Neutrophil (primary cell): ENCODE results near the gene GABRR2.
"Not testable (repeated sequence)": the region's sequence is repeated elsewhere in the genome, so short reads cannot be mapped to it uniquely, and the experiment has no call there.

ENCODE experiments used
- H3K27ac ChIP-seq: fragments of 200-600 bp; sonication (generic); 2 replicates; pipeline ENCODE4 v1.5.1; 2016; ENCODE audit warnings: mild to moderate bottlenecking, moderate library complexity
- H3K27me3 ChIP-seq: fragments of 200-600 bp; sonication (generic); 2 replicates; pipeline ENCODE4 v1.6.0; 2016; ENCODE audit warnings: mild to moderate bottlenecking
- H3K36me3 ChIP-seq: fragments of 200-600 bp; sonication (generic); 2 replicates; pipeline ENCODE4 v1.5.1; 2017
- H3K4me1 ChIP-seq, 2 experiments: fragments of 200-600 bp in 1 of 2; sonication (generic) in 1 of 2; 1 replicate in 1 of 2; 2 replicates in 1 of 2; pipeline versions ENCODE4 v1.5.1 to v1.6.1; 2013 to 2016; ENCODE audit warnings: low read depth in 1 of 2, low read length in 1 of 2, mild to moderate bottlenecking in 1 of 2, moderate library complexity in 1 of 2; ENCODE audit not compliant: control insufficient read depth in 1 of 2, insufficient read depth in 1 of 2
- H3K4me3 ChIP-seq, 2 experiments: fragments of 200-600 bp in 1 of 2; sonication (generic) in 1 of 2; 1 replicate in 1 of 2; 2 replicates in 1 of 2; pipeline ENCODE4 v1.5.1; 2013 to 2016; ENCODE audit warnings: low read depth in 1 of 2, low read length in 1 of 2, mild to moderate bottlenecking in 1 of 2, moderate library complexity in 1 of 2
- H3K9me3 ChIP-seq: fragments of 200-600 bp; sonication (generic); 2 replicates; pipeline ENCODE4 v1.5.1; 2016
- TF ChIP-seq, protein P1 (sequence below): fragments of 200-600 bp; sonication (generic); IDR thresholded peaks from 2 replicates; pipeline ENCODE4 v1.5.1; 2016; ENCODE audit warnings: antibody characterized with exemption

The GABRR2 gene

DNA sequence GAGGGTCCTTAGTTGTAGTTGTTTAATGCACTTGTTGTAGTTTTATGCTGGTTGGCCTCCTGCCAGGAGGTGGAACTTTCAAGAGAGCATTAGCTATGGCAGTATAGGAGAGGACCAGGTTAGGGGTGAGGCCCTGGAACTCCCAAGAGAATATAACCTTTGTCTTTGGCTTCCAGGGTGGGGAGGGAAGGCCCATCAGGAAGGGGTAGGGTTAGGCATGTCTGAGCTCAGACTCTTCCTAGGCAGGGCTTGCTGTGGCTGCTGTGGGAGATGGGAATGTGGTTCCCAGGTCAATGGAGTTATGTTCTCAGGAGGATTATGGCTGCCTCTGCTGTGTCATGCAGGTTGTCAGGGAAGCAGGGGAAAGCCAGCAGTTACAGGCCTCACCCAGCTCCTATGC is 77.9 kb downstream of the GABRR2 start:
- Histone ChIP-seq H3K36me3 (no peaks in the 10 kb centered on the region), H3K27ac (no peak overlapping the region), H3K27me3 (no peaks in the 10 kb centered on the region), H3K9me3 (no peaks in the 10 kb centered on the region), H3K4me1 (peaks cover 0 to 2% of the 10 kb centered on the region in 2 experiments), H3K4me3 (no peak overlapping the region)
- TF ChIP-seq, protein P1, sequence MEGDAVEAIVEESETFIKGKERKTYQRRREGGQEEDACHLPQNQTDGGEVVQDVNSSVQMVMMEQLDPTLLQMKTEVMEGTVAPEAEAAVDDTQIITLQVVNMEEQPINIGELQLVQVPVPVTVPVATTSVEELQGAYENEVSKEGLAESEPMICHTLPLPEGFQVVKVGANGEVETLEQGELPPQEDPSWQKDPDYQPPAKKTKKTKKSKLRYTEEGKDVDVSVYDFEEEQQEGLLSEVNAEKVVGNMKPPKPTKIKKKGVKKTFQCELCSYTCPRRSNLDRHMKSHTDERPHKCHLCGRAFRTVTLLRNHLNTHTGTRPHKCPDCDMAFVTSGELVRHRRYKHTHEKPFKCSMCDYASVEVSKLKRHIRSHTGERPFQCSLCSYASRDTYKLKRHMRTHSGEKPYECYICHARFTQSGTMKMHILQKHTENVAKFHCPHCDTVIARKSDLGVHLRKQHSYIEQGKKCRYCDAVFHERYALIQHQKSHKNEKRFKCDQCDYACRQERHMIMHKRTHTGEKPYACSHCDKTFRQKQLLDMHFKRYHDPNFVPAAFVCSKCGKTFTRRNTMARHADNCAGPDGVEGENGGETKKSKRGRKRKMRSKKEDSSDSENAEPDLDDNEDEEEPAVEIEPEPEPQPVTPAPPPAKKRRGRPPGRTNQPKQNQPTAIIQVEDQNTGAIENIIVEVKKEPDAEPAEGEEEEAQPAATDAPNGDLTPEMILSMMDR = no peak

DNA sequence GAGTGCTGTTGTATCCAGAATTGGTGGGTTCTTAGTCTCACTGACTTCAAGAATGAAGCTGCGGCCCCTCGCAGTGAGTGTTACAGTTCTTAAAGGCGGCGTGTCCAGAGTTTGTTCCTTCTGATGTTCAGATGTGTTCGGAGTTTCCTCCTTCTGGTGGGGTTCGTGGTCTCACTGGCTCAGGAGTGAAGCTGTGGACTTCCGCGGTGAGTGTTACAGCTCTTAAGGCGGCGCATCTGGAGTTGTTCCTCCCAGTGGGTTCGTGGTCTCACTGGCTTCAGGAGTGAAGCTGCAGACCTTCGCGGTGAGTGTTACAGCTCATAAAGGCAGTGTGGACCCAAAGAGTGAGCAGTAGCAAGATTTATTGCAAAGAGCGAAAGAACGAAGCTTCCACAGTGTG is 81.5 kb downstream of the GABRR2 start:
- not testable (repeated sequence) for H3K27me3 ChIP-seq, H3K36me3 ChIP-seq, H3K9me3 ChIP-seq, H3K4me1 ChIP-seq, H3K27ac ChIP-seq, H3K4me3 ChIP-seq

DNA sequence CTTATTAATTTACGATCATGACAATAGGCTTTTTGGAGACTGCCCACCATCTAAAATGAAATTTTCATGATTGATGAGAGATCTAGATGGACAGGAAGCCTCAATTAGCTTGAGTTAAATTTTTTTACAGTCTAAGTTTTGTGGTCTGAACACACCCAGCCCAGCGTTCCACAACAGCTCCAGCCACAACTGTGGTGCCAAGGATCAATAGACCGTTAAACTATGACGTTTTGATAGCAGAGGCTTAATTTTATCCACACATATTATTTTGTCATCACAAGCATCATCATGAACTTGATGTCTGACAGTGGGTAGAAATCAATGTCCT is 92.4 kb downstream of the GABRR2 start:
- Histone ChIP-seq H3K9me3 (no peaks in the 10 kb centered on the region), H3K27ac (no peak overlapping the region), H3K4me3 (no peak overlapping the region), H3K4me1 (peaks cover 0 to under 1% of the 10 kb centered on the region in 2 experiments), H3K27me3 (no peaks in the 10 kb centered on the region), H3K36me3 (no peaks in the 10 kb centered on the region)
- TF ChIP-seq, protein P1 = no peak

DNA sequence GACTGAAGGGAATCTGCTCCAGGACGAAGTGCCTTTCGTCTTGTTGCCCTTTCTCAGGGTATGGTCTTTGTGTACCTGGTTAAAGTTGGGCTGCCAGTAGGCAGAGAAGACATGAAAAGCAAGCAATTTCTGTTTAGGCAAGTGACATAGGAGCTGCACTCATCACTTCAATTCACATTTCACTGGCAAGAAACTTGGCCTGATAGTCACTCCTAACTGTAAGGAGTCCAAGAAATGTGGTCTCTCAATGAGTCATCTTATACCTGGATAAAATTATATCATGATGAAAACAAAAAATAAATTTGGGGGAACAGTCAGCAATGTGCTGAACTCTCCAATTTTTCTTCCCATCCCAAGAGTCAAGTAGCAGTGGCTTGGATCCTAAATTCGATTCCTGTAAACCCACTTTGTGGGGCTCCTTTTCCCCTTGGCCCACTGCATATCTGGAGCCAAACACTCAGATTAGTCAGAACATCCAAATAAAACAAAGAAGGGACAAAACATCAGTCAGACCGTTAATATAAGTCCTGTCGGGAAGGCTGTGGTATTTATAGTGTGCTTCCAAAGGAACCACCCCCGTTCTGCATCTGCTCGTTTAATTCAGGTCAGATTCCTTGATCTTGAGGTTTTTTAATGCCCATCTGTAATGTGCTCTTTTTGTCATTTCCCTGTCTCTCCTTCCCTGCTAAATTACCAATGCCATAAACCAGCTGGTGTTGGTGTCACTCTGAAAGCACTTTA is 93.0 kb downstream of the GABRR2 start:
- H3K9me3 ChIP-seq = no peaks in the 10 kb centered on the region
- no peak overlapping the region for H3K4me3 ChIP-seq
- no peaks in the 10 kb centered on the region for H3K27me3 ChIP-seq
- no peak overlapping the region for H3K27ac ChIP-seq
- H3K4me1 ChIP-seq = peaks cover 0 to 6% of the 10 kb centered on the region in 2 experiments
- no peaks in the 10 kb centered on the region for H3K36me3 ChIP-seq
- TF ChIP-seq, protein P1 = no peak

DNA sequence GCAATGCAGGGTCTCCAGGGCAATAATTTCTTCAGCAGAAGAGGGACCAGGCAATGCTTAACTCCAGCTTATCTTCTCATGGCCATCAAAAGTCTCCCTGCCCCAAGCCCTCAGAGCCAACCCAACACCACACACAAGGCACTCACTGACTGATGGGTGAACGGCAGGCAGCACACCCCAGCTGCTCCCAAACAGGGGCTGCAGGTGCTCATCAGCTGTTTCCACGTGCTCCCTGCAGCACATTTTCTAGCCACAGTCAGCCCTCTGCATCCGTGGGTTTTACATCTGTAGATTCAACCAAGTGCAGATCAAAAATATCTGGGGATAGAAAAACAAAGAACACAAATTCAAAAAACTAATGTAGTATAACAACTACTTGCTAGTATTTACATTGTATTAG is 94.0 kb downstream of the GABRR2 start:
- H3K27ac ChIP-seq = no peak overlapping the region
- H3K36me3 ChIP-seq = no peaks in the 10 kb centered on the region
- H3K9me3 ChIP-seq = no peaks in the 10 kb centered on the region
- TF ChIP-seq, protein P1 = no peak
- H3K4me3 ChIP-seq = no peak overlapping the region
- no peaks in the 10 kb centered on the region for H3K27me3 ChIP-seq
- H3K4me1 ChIP-seq = peaks cover 0 to 8% of the 10 kb centered on the region in 2 experiments

DNA sequence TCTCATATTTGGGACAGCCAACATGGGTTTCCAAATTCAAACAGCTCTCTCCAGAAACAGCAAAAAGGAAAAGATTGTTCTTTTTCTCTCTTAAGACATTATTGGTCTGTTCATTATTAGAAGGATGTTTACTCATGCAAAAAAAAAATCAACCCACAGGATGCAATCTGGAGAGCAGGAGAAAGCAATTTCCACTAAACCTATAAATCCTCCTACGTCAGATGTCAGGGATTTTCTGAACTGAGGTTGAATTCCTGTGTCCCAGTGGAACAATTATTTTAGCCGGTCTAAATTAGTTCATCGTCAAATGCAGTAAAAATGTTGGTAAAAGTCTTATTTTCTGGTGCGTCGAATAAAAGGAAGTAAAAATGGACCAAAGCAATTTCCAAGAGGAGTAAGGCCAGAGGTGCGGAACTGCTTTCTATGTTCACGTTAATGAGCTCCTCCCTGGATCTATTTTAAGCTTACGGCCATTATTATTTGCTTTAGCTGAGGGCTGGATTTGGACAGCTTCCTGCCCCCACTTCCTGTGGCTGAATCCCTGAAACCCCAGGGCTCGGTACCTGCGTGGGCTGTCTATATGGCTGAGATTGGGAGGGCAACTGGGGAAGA is 97.7 kb downstream of the GABRR2 start, which contains the start of gene GABRR1:
Gene GABRR1 (minus strand): TSS at position 60 of the 612 bp plus-strand sequence. CDS start 36 bp downstream, at position 24.
- Histone ChIP-seq H3K9me3 (no peaks in the 10 kb centered on the region), H3K4me3 (no peak within 1 kb of the TSS), H3K4me1 (peaks cover 0 to 15% of the 10 kb centered on the region in 2 experiments), H3K27ac (no peak within 1 kb of the TSS), H3K27me3 (no peaks in the 10 kb centered on the region), H3K36me3 (no peaks in the 10 kb centered on the region)
- TF ChIP-seq, protein P1 = no peak
